Stimulated activated CD4-positive, alpha-beta T cell treated with anti-CD3 and anti-CD28 coated beads, Interleukin-12 subunit alpha, Interleukin-12 subunit beta, amount 100 ng/mL, for 4 hours (primary cell): ENCODE data around the gene SPSB1.

Experiments
- DNase-seq: peaks from one replicate; pipeline ENCODE4 v3.0.0-alpha.2; 2020

The SPSB1 gene

DNA sequence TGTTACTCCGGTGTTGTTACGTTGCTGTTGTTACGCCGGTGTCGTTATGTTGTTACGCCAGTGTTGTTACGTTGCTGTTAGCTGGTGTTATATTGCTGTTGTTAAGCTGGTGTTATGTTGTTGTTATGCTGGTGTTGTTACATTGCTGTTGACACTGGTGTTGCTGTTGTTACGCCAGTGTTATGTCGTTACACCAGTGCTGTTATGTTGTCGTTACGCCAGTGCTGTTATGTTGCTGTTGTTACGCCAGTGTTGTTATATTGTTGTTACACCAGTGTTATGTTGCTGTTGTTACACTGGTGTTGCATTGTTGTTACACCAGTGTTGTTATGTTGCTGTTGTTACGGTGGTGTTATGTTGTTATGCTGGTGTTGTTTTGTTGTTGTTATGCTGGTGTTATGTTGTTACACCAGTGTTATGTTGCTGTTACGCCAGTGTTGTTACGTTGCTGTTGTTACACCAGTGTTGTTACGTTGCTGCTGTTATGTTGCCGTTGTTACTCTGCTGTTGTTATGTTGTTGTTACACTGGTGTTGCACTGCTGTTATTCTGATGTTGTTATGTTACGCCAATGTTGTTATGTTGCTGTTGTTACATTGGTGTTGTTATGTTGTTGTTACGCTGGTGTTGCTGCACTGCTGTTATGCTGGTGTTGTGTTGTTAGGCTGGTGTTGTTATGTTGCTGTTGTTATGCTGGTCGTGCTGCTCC, 32.5 kb upstream of the SPSB1 start:
- no peak for DNase-seq

DNA sequence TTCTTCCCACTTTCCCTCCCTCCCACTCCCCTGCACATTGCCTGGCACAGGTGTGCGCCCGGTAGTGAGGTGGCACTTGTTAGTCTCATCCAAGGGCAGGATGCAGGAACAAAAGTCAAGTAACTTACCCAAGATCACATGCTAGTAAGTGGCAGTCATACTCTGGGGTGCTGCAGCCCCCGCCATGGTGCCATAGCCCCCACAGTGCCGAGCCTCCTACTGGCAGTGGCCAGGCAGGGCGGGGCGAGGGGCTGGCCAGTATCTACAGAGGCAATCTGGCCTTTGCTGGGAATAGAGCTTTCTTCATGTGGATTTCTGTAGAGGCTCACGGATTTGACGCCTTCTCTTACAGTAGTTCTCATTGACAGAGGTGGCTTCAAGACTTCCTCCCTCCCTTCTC, 31.2 kb upstream of the SPSB1 start:
- no peak for DNase-seq

DNA sequence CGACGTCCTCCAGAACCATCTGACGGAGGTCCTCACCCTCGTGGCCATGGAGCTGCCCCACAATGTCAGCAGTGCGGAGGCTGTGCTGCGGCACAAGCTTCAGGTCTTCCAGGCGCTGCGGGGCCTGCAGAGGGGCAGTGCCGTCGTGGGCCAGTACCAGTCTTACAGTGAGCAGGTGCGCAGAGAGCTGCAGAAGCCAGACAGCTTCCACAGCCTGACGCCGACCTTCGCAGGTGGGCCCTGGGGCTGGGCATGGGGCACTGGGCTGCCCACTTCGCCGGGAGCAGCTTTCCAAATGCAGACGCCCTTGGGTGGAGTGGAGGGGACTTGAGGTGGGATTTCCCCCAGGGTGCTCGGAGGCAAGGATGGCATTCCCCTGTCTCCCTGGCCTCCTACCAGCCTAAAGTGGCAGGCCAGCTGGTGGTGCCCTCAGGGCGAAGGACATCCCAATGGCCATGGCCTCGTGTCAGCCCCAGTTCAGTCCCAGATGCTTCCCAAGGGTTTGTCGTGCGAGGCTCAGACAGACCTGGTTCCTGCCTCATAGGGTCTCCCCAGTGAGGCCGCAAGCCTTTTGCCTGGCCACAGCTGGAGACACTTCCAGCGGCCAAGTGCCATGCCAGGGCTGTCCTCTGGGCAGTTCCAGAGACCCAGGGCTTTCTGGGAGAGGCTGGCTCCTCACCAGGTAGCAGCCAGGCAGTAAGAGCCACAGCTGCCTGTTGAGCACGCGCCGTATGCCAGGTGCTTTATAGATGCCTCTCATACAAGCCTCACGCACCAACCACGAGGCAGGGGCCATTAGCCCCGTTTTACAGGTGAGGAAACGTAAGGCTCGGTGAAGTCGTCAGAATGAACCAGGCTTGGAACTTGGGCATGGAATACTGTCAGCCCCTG, 30.4 kb upstream of the SPSB1 start:
- no peak for DNase-seq

DNA sequence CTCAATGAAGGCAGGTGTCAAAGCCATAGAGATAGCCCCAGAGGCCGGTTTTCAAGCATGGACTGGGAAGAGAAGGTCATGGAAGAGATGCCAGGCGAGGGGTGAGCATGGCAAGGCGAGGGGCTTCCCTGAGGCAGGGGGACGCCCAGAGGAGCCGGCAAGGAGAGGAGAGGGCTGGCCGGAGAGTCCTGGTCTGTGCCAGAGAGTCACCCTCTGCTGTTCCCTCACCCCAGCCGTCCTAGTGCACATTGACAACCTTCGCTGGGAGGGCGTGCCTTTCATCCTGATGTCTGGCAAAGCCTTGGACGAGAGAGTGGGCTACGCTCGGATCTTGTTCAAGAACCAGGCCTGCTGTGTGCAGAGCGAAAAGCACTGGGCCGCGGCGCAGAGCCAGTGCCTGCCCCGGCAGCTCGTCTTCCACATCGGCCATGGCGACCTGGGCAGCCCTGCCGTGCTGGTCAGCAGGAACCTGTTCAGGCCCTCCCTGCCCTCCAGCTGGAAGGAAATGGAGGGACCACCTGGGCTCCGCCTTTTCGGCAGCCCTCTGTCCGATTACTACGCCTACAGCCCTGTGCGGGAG, 29.3 kb upstream of the SPSB1 start:
- no peak for DNase-seq

DNA sequence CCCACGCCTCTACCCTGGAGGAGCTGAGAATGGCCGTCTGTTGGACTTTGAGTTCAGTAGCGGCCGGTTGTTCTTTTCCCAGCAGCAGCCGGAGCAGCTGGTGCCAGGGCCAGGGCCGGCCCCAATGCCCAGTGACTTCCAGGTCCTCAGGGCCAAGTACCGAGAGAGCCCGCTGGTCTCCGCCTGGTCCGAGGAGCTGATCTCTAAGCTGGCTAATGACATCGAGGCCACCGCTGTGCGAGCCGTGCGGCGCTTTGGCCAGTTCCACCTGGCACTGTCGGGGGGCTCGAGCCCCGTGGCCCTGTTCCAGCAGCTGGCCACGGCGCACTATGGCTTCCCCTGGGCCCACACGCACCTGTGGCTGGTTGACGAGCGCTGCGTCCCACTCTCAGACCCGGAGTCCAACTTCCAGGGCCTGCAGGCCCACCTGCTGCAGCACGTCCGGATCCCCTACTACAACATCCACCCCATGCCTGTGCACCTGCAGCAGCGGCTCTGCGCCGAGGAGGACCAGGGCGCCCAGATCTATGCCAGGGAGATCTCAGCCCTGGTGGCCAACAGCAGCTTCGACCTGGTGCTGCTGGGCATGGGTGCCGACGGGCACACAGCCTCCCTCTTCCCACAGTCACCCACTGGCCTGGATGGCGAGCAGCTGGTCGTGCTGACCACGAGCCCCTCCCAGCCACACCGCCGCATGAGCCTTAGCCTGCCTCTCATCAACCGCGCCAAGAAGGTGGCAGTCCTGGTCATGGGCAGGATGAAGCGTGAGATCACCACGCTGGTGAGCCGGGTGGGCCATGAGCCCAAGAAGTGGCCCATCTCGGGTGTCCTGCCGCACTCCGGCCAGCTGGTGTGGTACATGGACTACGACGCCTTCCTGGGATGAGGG, 28.5 kb upstream of the SPSB1 start:
- no peak for DNase-seq

DNA sequence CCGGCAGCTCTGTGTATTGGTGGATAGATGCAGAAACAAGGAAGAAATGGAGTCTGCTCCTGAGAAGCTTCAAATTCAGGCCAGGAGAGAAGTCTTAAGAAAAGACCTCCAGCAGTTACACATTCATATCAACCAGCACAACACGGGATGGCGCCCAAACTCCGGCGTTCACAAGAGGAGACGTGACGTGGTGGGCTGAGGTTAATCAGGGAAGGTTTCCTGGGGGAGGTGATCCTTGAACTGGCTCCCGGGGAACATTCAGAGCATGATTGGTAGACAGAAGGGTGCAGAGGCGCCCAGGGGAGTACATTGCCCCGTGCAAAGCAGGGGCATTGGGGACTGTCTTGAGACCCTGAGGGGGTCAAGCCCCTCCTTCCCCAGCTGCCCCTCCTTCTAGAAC, 27.7 kb upstream of the SPSB1 start:
- no peak for DNase-seq

DNA sequence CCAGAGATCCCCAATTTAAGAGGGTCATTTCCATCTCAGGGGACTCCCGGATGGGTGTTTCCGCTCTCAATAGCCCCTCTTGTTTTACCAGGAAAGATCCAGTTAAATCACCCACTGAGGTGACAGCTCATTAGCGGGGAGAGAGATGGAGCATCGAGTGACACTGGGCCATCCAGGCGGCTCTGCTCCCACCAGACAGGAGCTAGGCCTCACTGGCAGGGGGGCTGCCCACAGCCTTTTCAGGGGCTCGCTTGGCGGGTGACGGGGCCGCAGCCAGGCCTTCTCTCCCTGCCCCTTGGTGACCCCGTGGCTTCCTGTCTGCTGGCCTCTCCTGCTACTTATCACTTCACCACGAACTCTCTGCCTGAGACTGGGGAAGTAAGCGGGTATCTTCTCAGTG, 26.7 kb upstream of the SPSB1 start:
- DNase-seq: no peak

DNA sequence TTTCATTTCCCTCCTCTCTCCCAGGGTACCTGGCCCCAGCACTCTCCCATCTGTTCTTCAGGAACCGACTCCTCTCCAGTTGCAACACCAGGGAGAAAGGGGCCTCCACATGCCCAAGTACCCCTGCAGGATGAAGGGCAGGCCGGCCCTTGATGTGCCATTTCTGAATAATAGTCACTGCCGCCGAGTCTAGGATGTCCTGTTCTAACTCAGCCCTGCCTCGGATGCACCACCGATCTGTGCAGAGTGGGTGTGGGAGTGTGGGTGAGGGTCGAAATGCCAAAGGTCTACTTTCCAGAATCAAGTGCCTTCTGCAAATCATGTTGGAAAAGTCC, 25.4 kb upstream of the SPSB1 start:
- no peak for DNase-seq

DNA sequence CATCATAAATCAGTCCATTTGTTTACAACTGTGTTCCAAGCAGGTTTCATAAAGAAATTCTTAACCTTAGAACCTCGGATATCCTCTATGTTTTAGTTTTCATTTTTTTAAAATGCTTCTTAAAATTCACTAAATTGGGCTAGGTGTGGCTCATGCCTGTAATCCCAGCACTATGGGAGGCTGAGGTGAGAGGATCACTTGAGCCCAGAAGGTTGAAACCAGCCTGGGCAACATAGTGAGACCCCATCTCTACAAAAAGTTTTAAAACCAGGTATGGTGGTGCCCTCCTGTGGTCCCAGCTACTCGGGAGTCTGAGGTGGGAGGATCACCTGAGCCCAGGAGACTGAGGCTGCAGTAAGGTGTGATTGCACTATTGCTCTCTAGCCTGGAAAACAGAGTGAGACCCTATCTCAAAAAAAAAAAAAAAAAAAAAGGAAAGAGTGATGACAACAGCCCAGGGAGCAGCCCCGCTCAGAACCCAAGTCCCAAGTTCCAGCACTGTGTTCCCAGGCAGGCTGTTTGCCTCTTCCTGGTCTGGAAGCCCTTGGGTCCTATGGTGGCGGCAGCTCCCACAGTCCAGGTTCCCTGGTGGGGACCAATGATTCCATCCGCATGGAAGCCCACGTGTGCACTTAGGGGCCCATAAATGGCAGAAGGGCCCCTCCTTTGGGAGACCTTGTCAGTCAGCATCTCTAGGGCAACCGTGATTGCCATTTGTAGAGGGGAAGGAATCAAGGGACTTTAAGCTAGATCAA, 24.7 kb upstream of the SPSB1 start:
- no peak for DNase-seq

DNA sequence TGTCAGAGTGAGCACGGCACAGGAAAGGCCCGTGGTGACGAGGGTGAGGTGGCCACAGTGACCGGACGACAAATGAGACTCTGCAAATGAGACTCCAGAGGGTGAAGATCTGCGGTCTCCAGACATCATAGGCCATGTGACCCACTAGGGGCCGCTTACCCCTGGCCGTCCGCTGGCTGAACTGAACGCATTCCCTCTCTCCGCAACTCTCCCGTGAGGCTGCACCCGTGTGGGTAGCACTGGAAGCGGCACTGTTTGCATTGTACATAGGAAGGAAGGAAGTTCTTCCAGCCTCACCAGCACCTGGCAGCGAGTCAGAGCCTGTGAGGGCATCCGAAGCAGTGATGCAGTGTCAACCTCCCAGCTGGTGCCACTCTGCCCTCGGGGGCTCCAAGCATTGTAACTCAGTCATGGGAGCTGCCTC, 23.6 kb upstream of the SPSB1 start:
- DNase-seq: no peak

DNA sequence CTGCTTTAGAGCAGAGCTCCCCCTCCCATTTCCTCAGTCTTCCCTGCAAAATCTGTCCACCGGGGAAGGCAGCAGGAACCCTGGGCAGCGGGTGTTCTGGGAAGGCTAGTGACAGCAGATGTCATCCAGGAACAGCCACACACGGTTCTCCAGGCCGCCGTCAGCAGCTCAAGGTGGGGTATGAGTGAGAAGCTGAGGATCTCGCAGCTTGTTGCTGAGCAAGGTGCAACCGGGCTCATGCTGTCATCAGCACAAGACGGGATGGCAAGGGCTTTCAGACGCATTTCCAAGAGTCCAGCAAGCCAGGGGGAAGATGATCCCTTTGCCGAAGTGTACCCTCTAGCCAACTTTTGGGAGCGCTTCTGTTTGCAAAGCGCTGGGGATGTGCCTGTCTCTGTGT, 23.0 kb upstream of the SPSB1 start:
- DNase-seq: no peak

DNA sequence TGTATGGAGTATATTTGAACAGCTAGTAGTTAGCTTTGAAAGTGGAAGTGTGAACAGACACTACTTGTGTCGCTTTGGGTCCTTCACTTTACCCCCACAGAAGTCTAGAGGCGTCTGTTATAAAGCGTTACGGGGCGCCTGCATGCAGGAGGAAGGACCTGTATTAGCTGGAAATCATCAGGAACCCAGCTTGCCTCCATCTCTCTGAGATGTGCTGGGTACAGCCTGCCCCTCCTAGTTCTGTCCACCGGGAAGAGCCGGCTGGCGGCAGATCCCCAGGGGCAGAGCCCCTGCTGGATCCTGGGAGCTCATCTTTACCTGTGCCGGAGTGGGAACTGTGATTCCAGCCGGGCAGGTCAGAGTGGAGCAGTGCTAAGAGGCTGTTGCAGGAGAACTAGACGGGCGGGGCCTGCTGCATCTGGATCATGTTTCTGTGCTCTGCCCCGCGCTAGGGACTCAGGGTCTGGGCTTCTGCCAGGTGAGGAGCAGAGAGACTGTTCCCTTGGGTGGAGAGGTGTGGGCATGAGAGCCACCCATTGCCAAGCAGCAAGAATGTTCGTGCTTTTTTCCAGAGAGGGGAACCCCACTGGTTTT, 22.3 kb upstream of the SPSB1 start:
- no peak for DNase-seq

DNA sequence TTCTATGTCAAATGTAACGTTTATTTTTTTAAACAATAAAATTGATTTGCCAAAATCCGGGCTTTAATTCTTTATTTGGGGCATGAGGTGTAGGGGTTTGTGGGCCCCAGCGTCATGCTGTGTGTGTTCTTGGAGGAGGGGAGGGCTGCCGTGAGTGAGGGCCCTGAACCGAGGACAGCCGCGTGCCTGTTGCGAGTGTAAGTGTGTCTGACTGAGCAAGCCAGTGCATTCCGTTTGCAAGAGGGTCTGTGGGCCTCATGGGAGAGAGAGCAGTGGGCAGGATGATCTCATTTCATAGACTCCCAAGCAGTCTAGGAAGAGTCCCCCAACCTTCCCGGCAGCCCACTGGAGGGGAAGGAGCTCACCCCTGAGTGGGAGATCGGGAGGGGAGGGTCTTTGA, 21.4 kb upstream of the SPSB1 start:
- no peak for DNase-seq

DNA sequence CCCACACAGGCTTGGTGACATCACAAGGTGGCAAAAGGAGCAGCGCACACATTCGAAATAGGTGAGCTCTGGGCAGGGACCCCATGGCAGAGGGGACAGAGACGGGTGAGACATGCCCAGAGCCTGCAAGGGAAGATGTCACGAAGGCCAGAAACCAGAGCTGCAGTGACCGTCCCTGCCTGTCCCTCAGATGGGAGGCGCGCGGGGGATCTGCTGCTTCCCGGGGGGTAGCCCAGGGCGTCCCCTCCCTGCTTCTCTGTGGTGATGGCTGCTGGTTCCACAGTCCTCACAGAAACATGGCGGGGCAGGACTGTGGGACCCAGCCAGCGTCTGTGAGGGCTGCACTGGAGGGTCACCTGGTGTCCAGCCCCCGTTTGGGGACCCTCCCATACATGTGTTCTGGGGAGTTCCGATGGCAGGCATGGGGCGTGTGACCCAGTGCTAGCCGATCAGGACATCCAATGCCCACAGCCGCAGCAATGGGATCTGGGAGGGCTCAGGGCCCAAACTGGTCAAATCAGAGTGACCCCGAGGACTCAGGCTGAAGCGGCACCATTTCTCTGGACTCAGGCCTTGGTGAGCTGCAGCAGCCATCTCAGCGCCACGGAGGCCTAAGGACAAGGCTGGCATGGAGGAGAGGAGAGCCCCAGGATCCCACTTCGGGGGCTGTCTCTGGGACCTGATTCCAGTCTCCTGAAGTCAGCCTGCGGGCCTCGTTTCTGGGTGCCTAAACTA, 20.7 kb upstream of the SPSB1 start:
- DNase-seq: no peak

DNA sequence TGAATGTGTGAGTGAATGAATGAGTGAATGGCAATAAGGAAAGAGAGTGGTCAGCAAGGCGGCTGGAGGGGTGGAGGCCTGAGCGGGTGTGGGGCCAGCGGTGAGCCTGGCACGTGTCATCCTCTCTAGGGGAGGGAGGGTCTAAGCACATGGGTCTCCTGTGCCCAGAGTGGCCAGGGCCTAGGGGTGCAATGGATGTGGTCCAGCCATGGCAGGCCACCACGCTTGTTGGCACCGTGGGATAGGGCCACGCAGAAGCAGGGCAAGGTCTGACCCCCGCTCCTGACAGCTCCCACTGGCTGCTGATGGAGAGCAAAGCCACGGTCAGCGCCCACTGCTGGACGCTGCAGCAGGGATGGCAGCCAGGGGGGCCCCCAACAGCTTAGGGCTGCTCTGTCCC, 19.5 kb upstream of the SPSB1 start:
- no peak for DNase-seq

DNA sequence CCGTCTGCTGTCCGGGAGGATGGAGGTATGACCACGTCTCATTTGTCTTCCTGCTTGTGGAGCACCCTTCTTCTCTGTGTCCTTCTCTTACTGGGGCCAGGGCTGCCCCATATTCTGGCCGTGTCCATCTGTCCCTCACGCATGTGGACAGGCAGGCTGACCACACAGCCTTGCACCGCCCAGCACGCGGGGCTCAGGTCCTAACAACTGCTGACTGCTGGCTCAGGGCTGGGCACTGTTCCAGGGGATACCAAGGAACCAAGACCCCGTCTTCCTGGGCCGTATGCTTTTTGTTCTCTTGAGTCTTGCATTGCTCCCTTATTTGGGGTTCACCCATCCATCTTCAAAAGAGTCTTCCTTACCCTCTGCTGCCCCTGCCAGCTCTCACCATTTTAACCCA, 17.5 kb upstream of the SPSB1 start:
- no peak for DNase-seq

DNA sequence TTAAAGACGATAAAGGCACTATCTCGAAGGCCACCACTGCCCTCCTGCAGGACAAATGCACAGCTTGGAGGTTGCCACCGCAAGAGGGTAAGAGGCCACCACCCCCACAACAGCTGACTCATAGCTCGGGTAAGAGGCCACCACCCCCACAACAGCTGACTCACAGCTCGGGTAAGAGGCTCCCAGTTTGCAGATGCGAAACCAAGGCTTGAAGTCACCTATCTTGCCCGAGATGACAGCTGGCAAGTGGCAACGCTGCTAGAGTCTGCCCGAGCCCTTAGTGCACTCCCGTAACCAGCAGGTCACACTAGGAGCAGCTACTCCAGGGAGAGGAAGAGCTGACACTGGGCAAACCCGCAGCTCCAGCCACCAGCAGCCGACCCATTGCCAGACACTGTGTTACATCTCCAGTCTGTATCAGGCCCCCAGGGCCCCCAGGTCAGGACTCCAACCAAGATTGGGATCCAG, 17.1 kb upstream of the SPSB1 start:
- DNase-seq: peak; percentile 69

DNA sequence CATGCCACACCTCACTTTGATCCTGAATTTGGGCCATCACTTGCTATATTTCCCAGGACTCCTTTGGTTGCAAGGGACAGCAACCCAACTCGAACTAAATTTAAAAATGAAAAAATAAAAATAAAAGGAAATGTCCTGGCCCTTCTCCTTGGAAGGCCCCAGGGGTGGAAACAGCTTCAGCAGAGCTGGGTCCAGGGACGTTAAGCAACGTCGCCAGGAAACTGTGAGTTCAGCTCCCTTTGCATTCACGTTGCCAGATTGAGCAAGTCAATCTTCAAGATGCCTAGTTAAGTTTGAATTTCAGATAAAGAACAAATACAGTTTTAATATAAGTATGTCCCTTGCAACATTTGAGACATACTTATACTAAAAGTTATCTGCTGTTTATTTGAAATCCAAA, 14.6 kb upstream of the SPSB1 start:
- DNase-seq: no peak

DNA sequence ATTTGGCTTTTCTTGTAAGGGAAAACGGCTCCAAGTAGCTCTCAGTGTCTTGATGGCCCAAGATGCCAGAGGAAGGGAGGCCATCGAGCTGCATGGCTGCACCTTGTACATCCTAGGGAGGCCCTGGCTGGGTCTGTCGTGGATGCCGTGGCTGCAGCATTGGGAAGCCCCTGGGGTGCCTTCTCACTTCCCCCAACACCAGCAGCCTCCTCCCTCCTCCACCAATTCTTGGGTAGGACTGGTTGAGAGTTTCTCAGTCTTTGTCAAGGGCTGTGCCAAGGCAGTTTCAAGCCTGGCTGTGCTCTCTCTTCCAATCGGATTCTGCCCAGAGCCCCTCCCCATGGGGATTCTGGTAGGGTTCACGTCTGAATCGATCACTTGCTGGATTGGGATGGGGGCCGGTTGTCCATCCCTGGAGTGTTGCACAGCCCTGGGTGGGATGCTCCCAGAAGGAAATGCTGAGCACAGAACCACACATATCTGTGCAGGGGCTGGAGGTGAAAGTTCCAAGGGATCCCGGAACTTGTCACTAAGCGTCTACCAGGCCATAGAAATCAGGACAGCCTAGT, 14.0 kb upstream of the SPSB1 start:
- no peak for DNase-seq

DNA sequence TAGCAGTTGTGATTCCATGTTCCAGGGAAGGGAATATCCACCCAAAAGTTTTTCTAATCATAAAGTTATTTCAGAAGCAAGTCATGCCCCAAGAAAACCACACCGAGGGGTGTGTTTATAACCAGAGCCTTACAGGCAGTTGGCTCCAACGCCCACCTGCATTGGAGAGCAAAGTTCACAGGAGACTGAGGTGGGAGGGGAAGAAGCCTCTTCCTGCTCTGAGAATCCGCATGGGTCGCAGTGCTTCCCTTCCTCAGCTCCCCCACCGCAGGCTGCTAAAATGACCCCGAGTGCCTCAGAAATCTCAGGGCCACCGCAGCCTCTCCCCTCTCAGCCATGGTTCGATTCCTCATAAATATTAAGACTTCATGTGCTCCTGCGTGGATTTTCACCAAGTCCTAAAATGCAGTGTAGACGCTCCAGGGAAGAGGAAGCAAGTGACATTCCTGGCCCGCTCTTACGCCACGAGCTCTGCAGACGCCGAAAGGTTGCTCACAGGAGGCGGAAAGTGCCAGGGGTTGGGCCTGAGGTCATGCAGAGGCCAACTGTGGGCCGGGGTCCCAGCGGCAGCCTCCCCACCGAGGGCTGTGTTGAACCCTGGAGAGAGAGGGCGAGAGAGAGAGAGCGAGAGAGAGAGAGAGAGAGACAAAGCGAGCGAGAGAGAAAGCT, 13.4 kb upstream of the SPSB1 start:
- no peak for DNase-seq
